ENCODE measurements around the gene TMEM40. TPM values are rescaled to one million over a fixed set of nuclear protein-coding genes. Genes with fewer than 3 reads are reported as not detected.
A peak's percentile ranks its signal among the peaks of the same experiment; 100 is the strongest.

Gene TMEM40
- polyA plus RNA-seq (2012; rRNA removed) = 0.05 and 0.11 TPM in 2 replicates
- 0.09 and 0.24 TPM in 2 replicates for polyA plus RNA-seq (2012; cell fraction: cytosol; rRNA removed)
- polyA plus RNA-seq (2012; cell fraction: nucleus; rRNA removed) = 0.02 and 0.06 TPM in 2 replicates

- Histone ChIP-seq H3K27me3 (ENCODE audit: insufficient read depth) (no peaks in the 10 kb centered on the region), H3K36me3 (replicated peaks in 1 of 2; ENCODE audit: control insufficient read depth in 1 of 2, insufficient read depth in 2 of 2, low read length in 1 of 2) (no peaks in the 10 kb centered on the region), H4K20me1 (ENCODE audit: insufficient read depth) (no peaks in the 10 kb centered on the region), H2AFZ (ENCODE audit: low read depth) (peak within 1 kb of the TSS; percentile 79; the same call in 1 of the 2 replicates), H3K27ac (ENCODE audit: low read depth in 2 of 2, low read length in 1 of 2) (peak within 1 kb of the TSS; percentile 39 to 64), H3K4me1 (ENCODE audit: control insufficient read depth in 1 of 2, insufficient read depth in 2 of 2, low read depth in 1 of 2, low read length in 1 of 2) (peaks cover 7 to 14% of the 10 kb centered on the region in 2 experiments; a peak in 3 of 4 replicates), H3K9me3 (no peaks in the 10 kb centered on the region), H3K4me3 (ENCODE audit: low read depth in 2 of 2, low read length in 1 of 2) (no peak within 1 kb of the TSS), H3K9me2 (no peaks in the 10 kb centered on the region), H3K4me2 (peak within 1 kb of the TSS; percentile 59), H3K79me2 (ENCODE audit: insufficient read depth) (no peaks in the 10 kb centered on the region), H3K9ac (no peak within 1 kb of the TSS; the same call in 1 of the 2 replicates), H3F3A (replicated peaks; ENCODE audit: insufficient read depth) (peaks cover 9% of the 10 kb centered on the region)
- TF ChIP-seq MAX (IDR thresholded peaks at IDR 0.05; ENCODE audit: low read depth) = no peak
- TF ChIP-seq TEAD4 (IDR thresholded peaks at IDR 0.05; ENCODE audit: borderline replicate concordance, insufficient read depth) = no peak
- no peak for TF ChIP-seq GABPA (IDR thresholded peaks at IDR 0.05; ENCODE audit: low read depth)
- no peak for TF ChIP-seq RXRA (IDR thresholded peaks at IDR 0.05; ENCODE audit: borderline replicate concordance, low read depth)
- TF ChIP-seq SMC3 (IDR thresholded peaks at IDR 0.05; ENCODE audit: low read depth, low read length) = no peak
- no peak for TF ChIP-seq IRF3 (IDR thresholded peaks at IDR 0.05; ENCODE audit: low read depth, low read length)
- TF ChIP-seq USF2 (IDR thresholded peaks at IDR 0.05; ENCODE audit: borderline replicate concordance, low read depth, low read length) = no peak
- TF ChIP-seq PBX3 (IDR thresholded peaks at IDR 0.05) = no peak
- TF ChIP-seq FOSL2 (IDR thresholded peaks at IDR 0.05; ENCODE audit: borderline replicate concordance, low read depth) = no peak
- TF ChIP-seq REST (IDR thresholded peaks at IDR 0.05; ENCODE audit: low read depth, low read length) = no peak
- TF ChIP-seq USF1 (IDR thresholded peaks at IDR 0.05; ENCODE audit: borderline replicate concordance, low read depth) = no peak
- no peak for TF ChIP-seq MEF2A (IDR thresholded peaks at IDR 0.05; ENCODE audit: borderline replicate concordance, low read depth)
- no peak for TF ChIP-seq RAD21 (IDR thresholded peaks at IDR 0.05; ENCODE audit: low read length)
- no peak for TF ChIP-seq TCF12 (IDR thresholded peaks at IDR 0.05)
- TF ChIP-seq EZH2phosphoT487 (IDR thresholded peaks at IDR 0.05; ENCODE audit: borderline replicate concordance, low read depth) = no peak
- TF ChIP-seq YY1 (IDR thresholded peaks at IDR 0.05; ENCODE audit: low read depth) = no peak
- no peak for TF ChIP-seq FOXJ3 (CRISPR knock-in tag; IDR thresholded peaks at IDR 0.05)
- ChIA-PET CTCF (interaction anchor here (0.6 to 1.7 kb wide), 3 partner anchors 39 to 334 kb away, joined by 3 to 5 read pairs (median 4); no protein-coding TSS in a partner anchor), POLR2A (no interaction called here)
- WGBS (ENCODE audit: low lambda C conversion rate) = 97% methylated on average over 6 of the region's 10 CpGs
- DNase-seq = no peak
Observed at GRCh38 chr3:12759097-12759679, at the start of gene TMEM40. Gene TMEM40 (minus strand): TSS chr3:12759259. CDS start chr3:12749832, 9,427 bp downstream.

All from SK-N-SH (cell line).